G401 (cell line): ENCODE data around the gene PLXNB1. TPM values are rescaled to one million over a fixed set of nuclear protein-coding genes. Genes with fewer than 3 reads are reported as not detected.

Experiments
- DNase-seq: peaks from one replicate; pipeline ENCODE4 v3.0.0-alpha.2; 2015; ENCODE audit warnings: low spot score
- in situ Hi-C: cut with HindIII; loops from 2 replicates; pipeline ENCODE4 v1.10.0; 2016; ENCODE audit warnings: low sequenced_read_pairs, mixed read lengths
- total RNA-seq: library from RNA; depleted of rRNA; stranded (reverse); fragments of >200 nt; shearing (Covaris generic); gene quantifications from 2 replicates; pipeline ENCODE4 v1.2.3, GENCODE V29; 2014

The PLXNB1 gene
- total RNA-seq, 1 experiment from 2014 or later = 23.5 TPM

DNA sequence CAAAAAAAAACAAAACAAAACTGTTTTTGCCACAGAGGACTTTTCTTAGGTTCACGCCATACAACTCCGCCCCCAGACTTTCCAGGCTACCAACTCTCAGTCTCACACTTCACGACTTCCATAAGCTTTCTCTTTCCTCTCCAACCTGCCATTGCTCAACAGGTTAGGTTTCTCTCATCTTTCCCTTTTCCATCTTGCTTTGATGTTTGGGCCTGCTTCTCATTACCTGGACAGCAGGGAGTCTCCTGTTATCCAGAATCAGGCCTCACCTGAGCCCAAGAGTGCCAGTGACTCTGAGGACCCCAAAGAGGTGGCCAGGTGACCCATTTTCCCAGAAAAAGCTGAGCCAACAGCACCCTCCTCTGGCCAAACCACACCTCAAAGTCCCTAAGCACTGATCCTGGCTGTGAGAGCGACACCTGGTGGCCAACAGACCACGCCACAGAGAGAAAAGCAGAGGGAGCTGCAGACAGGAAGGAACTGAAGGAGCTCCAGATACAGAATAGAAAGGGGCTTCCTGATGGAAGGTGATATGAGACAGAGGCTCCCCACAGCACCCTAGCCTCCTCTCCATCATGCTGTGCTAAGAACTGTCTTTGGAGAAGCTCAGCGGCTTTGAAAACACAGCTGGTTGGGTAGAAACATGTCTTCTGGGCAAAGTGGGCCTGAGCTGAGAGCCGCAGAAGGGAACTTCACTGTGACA, 6.0 kb upstream of the PLXNB1 start:
- in situ Hi-C loops = no loop called here
- peak; percentile 93 for DNase-seq

DNA sequence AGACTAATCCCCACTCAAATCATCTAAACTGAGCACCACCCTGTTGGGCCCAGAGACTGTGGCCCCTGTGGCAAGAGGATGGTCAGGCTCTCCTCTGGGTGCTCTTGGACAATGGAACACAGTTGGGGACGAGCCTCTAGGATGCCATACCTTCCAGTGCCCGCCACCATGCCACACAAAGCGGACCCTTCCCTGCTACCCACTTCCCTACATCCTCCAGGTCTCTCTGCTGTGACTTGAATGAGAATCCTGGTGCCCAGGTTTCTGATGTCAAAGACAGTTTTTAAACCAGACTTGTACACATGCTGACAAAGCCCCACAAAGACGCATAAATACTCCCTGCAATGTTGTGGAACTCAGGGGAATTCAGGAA, 5.3 kb upstream of the PLXNB1 start:
- in situ Hi-C loops = no loop called here

DNA sequence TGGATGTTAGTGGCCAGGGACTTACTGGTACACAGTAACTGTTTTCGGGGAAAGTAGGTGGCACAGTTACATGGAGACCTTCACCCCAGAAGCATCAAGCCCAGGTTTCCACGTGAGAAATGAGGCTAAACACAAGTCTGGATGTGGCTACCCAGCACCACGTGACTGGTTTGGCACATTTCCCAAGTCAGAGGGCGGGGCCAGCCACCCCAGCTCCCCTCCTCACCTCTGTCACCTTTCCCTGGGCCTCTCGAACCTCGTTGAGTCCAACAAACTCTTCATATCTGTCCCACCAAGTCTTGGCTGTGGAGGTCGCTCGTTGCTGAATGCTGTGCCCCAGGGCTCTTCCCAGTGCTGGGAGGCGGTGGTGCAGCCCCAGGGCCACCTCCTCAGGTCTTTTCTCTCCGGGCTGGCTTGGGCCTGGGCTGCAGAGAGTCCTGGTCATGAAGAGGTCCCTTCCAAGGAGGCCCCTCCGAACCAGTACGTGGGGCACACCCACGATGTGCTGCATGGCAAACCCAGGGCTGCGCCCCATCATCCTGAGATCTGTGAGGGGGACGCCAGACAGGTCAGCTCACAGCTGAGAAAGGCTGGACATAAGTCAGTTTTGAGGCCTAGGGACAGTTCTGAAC, 4.8 kb upstream of the PLXNB1 start:
- in situ Hi-C loops = no loop called here
- DNase-seq = no peak

More for the DNA sequence above, 5.3 kb upstream of the PLXNB1 start:
- no peak for DNase-seq

DNA sequence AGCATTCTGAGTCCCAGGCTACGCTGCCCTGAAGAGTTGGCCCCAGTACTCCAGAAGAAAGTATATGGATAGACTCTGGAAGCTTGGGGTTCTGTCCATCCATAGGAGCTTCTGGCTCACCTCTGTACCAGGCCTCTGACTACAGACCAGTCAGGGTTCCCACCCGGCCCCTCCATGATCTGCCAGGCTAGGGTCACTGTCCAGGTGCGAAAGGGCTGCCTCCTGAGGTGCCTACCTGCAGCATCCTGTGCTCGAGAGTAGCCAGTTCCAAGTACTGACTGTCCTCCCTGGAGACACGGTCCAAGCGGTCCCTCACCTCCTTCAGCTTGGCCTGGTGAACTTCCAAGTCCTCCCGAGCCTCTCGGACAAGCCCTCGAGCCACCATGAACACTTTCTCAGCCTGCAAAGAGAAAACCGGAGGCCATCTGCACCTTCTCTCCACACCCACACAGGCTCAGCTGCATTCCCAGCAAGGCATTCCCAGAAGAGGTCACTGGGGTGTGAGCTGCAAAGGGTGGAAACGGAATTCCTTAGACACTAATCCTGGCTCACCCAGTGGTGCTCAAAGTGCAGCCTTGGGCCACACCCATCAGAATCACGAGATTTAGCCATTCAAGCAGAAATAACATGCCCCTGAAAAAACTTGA, 3.7 kb upstream of the PLXNB1 start:
- in situ Hi-C loops = no loop called here

DNA sequence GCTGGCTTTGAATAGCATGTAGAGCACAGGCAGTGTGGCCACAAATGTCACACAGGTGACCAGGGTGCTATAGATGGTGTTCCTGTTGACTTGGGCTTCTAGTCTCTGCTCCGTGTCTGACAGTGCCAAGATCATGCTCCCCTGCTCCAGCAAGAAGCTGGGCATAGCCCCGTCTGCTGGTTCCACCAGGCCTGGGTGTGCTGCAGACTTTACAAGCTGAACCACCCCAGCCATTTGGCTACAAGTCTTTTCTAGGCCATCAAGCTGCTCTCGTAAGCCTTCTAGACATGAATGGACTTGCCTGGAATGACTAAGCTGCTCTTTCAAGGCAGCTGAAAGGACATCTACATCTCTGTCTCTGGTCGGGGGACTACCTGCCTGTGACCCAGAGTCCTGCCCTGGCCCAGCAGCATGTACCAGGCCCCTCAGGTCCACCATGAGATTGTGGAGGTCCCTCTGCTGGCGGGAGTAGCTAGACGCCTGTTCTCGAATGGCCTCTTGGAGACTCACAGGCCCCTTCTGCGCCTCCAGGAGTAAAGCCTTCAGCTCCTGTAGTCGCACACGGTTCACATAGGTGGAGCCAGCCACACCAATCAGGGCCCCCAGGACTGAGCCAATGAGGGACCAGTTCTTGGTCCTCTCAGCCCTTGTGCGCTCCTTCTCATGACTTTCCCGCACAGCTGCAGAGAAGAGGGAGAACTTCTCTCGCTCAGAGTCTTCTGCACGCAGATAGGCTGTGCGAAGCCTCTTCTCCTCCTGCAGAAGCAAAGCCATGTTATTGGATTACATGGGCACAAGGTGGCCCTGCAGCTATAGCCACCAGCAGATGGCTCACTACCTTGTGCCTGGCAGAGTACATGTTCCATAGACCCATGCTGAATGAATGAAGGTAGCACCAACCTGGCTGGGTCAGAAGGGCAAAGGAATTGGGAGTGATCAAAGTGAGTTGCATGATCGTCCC, 2.8 kb upstream of the PLXNB1 start:
- in situ Hi-C loops = no loop called here
- DNase-seq = peak; percentile 51

More for the DNA sequence above, 3.7 kb upstream of the PLXNB1 start:
- no peak for DNase-seq

DNA sequence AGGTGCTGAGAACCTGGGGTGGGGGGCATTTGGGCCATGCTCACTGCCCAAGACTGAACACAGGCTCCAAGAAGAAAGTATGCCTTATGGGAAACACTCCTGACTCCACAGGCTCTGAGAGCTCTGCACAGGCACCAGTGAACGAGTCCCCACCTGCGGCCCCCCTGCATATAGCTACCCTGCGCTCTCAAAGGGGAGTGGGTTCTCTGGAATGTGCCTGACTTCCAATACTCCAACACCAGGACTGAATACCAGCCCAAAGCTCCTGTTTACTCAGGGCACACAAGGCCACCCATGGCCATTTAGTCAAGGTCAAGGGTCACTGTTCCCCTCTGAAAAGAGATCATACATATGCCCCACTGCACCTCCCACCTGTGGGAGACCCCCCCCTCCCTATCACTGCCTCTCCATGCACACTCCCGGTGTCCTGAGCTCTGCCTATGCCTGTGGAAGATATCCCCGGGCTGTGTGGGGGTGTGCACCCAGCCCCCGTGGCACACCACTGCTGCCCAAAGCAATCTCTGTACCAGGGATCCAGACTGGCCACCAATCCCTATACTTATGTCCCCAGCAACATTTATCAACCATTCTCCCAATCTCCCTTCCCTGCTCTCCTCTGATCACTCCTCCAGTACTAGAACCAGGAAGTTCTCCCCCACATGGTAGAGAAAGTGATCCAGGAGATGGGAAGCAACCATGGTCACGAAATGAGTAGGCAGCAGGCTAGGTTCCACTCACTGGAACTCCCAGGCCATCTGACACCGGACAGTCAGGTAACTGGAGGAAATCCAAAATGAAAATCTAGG, 1.5 kb upstream of the PLXNB1 start:
- no peak for DNase-seq
- in situ Hi-C loops = no loop called here

DNA sequence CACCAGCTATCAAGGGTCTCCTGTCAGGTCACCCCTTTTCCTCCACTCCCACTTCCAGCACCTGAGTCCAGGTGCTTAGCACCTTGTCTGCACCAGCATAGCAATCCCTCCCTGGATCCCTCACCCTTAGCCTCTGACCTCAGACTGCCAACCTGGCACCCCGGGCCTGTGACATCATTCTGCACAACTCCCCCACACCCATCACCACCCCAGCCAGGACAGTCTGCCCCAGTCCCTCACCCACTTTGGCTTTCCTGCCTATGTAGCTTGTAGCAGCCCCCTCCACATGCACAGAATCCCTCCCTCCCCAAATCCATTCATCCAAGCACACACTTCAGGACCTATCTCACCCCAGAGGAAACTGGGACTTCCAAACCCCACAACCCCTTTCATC, 819 bp upstream of the PLXNB1 start:
- no peak for DNase-seq
- in situ Hi-C loops = no loop called here

DNA sequence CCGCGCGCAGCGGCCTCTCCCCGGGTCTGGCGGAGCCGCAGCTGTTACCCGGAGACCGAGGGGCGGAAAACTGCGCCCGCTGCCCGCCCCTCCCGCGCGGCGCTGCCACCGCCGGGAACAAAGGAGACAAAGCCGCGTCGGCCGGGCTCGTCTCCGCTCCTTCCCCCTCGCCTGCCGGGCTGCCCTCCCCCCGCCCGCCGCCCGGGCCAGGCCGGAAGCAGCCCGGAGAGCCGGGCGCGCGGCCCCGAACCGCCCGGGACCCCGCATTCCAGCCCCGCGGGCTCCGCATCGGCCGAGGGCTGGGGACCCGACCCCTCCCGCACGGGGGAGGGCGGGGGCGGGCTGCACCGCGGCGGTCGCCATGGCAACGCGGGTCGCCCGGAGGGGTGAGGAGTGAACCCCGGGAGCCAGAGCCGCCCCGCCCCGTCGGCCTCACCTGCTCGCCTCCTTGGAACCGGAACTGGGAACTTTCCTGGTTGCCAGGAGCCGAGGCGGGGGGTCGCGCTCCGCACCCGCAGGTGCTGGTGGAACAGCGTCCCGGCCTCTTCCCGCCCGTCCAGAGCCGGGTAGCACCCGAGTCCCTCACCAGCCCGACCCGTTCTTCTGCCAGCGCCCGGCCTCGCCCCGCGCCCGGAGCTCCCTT, 448 bp downstream of the PLXNB1 start:
- DNase-seq = peak; percentile 57
- in situ Hi-C loops = no loop called here

DNA sequence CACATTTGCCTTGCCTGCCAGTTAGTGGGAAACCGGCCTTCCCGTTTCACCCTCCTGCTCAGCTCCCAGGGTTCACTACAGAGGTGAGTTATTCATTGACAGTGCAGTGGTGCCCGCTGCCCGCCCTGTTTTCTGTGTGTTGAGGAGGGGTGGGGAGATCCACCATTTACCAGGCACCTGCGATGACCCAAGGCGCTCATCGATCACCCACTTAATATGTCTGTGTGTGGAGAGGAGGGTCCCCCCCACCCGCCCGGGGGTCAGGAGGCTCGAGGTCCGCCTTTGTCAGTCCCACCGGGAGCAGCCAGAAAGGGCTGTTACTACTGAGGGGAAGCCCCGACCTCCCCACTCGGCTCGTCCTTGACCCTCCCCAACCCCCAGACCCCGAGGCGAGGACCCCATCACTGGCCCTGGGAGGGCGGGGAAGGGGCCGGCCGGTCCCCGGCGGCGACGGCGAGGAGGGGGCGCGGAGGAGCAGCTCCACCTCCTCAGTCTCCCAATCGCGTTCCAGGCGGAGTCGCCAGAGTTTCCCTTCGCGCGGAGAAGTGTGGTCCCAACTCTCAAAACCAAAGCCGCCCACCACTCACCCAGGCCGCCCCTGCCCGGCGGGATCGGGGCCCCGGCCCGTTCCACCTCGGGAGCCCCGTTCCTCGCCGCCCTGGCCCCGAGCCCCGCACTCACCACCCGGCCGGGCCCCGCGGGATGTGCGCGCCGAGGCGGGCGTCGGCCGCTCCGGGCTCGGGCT, 1.1 kb downstream of the PLXNB1 start:
- in situ Hi-C loops = no loop called here
- peak; percentile 40 for DNase-seq

DNA sequence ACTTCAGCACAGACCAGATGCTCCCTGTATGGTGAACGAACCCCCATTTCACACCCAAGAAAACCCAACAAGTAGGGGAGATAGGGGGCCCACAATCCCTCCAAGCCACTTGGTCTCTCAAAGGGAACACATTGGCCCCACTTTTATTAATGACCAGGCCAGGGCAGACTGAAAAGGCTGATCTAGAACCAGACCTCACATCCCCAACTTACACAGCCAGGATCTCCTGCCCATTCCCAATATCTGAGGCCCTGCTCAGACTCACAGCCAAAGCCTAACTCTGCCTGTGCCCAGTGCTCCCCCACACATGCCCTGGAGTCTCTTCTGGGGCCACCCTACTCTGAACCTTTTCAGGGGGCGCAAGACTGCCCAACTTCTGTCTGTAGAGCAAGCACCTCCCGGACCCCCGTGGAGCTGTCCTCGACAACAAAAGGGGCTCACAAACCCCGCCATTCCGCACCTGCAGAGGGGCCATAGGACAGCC, 1.8 kb downstream of the PLXNB1 start:
- in situ Hi-C loops = no loop called here
- DNase-seq = no peak

DNA sequence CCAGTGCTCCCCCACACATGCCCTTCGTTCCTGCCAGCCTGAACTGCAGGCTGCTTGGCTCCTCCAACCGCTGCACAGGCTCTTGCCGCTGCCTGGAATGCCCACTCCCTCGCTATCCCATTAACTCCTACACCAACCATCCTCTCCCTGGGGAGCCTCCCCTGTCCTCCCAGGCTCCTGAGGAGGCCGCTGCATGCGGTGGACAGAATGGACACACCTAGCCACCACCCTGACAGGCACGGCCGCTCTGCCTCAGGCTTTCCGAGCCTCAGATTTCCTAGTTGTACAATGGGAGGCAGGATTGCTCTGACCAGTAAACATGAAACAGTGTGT, 2.3 kb downstream of the PLXNB1 start:
- in situ Hi-C loops = no loop called here
- DNase-seq = no peak

DNA sequence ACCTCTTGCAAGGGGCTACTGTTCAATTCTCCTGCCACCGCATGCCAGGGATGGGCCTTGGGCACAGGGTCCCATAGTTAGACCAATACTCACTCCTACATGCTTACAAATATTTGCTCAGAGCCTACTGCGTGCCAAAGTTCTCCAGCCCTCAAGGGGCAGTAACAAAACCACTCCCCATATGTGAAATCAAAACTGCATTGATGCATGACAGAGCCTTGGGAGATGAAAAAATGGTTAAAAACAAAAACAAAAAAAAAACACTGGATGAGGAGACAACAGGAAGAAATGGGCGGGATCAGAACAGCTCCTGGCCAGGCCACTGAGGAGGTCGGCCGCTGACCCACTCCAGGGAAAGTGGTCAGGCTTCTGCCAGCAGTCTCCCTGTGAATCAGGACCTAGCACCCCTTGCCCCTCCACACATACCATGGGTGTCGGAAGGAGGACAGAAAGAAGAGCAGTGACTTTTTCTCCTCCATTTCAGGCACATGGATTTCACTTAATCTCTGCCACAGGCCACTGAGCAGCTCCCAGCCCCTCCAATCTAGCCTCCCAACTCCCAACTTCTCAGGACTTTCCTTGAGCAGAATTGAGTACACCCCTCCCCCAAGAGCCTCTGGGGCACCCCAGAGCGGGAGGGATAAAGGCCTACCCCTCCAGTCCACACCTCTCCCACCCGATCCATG, 2.8 kb downstream of the PLXNB1 start:
- in situ Hi-C loops = no loop called here
- no peak for DNase-seq

DNA sequence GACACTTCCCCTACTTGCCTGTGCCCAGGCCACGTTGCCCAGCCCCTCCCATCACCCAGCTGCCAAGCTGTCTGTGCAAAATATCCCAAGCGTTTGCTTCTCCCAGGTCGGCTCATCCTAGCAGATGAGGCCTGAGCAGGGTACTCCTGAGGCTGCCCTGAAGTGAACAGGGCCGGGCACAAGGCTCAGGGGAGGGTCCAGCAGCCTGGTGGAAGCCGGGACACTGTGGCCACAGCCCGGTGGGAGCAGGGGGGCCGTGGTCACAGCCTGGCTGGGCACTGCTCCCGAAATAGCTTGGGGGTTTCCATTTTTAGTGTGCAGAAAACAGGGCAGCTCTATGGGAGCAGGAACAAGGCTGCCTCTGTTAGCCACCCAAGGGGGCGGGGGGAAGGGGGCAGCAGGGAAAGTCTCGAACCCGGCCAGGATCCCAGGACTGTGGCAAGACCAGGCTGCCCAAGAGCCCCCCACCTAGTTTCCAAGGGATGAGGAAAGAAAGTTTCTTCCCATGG, 3.4 kb downstream of the PLXNB1 start:
- peak; percentile 43 for DNase-seq
- in situ Hi-C loops = no loop called here

DNA sequence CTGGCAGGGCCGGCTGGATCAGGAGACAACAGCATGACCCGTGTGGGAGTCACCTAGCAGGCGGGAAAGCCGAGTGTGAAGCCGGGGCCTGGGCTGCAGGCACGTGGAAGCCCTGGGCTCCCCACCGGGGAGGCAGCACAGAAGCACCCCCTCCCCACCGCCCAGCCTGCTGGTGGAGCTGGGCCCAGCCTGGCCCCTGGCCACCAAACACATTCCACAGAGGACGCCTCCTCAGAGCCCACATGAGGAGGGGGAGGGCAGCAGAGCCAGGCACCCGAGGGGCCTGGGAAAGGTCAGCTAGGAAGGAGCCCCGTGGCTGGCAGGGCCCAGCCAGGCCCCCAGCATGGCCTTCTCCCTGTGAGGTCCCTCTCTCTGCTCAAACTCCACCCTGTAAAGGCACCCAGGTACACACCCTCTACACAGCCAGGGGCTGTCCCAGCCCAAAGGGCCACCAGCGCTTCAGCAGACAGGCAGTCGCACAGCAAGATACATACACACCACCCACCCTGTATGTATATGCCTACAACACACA, 4.5 kb downstream of the PLXNB1 start:
- in situ Hi-C loops = no loop called here
- DNase-seq = no peak

DNA sequence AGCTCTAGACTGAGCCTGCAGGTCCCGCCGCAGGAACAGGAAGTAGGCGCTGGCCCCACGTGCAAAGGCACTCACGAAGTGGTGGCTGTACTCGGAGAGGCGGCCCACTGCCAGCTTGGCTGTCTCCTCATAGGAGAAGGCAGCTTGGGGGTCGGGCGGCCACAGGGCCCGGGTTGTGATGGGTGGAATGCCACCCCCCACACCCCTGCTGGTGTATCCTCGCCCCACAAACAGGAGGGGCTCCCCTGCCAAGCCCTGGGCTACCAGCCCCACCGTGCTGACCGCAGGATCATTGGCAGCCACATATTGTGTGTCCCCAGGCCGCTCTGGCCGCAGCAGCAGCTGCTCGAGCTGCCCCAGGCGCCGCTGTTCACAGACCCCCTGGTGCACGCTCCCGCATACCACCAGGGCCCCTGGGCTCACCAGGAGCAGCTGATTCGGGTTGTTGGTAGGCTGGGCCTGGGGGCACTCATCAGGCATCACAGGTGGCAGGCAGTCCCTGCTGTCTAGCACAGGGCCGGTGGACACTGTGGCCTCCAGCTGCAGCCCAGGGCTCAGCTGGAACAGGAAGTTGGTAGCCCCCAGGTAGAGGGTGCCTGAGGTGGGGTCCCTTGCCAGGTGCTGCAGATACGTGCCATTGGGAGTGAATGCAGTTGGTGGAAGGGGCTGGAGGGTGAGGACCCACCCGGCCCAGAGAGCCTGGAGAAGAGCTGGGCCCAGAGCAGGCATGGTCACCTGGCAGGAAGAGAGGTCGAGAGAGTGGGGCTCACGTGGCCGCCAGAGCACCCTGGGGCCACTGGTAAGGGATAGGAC, 5.8 kb downstream of the PLXNB1 start:
- in situ Hi-C loops = no loop called here
- DNase-seq = no peak
